NK-92 (cell line): Measurements from ENCODE around the gene IWS1.
"Not testable (repeated sequence)": the region's sequence is repeated elsewhere in the genome, so short reads cannot be mapped to it uniquely, and the experiment has no call there.

ENCODE experiments used
- DNase-seq: peaks from one replicate; lab custom pipeline; 2025; ENCODE audit not compliant: unreplicated experiment; lab: John Stamatoyannopoulos, UW

IWS1 gene

DNA sequence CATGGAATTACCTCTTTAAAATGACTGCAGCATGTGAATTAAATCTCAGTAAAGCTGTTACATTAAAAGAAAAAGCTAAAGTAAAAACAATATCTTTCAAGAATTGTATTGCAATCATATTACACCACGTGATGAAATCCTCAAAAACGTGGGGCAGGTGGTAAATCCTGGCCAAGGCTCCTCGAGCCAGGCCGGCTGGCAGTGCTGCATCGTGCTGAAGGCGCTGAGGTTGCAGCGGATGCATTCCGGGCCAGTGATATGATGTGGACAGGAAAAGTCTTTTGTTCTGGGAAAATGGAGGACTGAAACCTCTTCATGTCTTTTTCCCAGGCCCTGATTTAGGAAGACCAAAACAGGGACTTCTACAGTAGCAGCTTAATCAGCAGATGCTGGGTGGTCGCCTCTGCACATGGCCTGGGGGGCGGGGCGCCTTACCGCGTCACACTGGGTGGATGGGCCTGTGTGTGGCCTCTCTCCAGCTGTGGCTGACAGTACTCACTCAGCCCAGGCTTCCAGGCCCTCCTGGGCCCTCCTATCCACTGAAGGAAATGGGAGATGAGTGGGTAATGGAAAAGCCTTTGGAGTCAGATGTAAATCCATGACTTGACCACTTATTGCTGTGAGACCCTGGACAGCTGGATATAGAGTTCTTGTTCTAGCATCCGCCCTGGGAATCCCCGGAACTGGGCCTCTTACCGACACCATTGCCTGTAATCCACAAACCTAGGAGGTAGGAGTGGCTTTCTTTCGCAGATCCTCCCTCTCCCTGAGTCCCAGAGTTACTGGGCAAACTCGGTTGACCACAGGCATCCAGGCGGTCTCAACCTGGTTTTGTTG, 62.9 kb downstream of the IWS1 start:
- no peak for DNase-seq

DNA sequence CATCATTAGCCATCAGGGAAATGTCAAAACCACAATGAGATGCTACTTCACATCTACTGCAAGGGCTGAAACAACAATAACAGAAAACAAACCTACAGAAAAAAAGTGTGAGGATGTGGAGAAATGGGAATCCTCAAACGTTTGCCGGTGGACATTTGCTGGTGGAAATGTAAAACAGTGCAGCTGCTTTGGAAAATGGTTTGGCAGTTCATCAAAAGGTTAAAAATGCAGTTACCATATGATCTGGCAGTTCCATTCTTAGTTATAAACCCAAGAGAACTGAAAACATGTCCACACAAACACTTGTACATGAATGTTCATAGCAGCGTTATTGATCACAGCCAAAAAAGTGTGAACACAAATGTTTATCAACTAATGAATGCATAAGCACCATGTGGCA, 63.8 kb downstream of the IWS1 start:
- DNase-seq = no peak

DNA sequence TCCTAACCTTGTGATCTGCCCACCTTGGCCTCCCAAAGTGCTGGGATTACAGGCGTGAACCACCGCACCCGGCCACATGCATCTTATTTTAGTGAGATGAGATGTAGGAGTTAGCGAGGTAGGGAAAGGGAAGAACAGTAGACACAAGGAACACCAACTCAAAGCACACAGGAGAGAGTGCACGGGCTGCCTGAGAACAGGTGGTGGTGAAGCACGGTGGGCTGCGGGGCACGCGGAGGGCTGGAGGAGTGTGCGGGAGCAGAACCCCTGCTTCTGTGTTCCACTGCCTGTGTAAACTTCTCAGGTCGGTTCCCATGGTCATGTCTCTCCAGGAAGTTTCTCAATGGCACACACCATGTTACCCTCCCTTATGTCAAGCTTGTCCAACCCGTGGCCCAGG, 69.3 kb downstream of the IWS1 start:
- DNase-seq = no peak

DNA sequence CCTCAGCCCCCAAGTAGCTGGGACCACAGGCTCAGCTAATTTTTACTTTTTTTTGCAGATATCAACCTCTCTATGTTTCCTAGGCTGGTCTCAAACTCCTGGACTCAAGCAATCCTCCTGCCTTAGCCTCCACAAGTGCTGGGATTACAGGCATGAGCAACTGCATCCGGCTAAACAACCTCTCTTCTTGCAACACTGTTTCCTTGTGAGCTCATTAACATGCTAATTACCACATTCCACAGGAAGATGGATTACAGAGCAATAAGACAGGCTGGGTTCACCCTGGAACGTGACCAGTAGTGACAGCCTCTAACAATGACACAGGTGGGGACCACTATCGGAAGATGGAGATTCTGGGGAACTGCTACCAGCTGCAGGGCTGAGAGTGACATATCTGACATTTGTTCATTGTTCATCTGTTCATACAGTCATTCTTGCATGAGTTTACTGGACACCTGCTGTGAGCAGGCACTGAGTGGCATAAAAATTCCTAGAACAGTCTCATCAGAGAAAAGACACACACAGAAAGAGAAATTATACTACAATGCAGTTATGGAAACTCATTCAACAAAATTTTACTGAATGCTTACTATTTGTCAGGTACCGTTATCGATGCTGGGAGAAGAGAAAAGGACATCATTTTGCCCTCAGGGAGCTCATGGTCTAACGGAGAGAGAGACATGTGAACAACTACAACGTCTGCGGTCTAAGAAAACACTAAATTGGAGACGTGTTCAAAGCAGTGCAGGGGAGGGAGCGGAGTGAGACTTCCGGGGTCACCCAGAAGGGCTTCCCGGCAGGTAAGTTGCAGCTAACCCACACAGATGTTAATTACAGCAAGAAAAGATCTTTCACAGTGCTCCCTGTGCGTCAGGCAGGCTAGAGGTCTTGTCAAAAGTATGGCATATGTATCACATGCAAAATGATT, 70.5 kb downstream of the IWS1 start:
- no peak for DNase-seq

DNA sequence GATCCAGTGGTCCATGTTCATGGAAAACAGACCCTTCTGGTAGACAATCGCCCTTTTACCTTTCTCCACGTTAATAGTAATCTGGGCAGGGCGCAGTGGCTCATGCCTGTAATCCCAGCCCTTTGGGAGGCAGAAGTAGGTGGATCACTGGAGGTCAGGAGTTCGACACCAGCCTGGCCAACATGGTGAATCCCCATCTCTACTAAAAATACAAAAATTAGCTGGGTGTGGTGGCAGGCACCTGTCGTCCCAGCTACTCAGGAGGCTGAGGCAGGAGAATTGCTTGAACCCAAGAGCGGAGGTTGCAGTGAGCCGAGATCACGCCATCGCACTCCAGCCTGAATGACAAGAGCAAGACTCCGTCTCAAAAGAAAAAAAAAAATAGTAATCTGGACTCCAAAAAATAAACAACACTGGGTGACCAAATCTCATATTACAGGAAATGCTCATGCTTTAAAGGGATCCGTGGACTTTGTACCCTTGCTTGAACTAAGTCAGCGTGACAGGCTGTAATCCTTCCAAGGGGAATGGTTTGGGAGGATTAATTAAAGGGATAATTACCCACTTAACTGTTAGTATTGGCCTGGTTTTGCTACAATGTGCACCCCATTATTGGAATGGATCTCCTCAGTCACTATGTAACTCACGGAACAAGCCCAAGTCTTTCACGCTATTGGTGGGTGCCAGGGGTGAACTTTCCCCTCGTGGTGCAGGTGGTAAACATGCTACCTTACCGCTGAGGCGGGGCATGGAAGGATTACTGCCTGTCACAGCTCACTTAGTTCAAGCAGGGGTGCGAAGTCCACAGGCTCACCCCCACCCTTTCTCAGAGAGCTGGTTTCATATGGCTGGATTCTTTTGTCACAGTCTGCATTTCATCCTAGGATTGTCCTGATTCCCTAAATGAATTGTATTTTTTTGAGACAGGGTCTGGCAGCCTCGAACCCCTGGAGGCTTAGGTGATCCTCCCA, 71.4 kb downstream of the IWS1 start:
- no peak for DNase-seq

DNA sequence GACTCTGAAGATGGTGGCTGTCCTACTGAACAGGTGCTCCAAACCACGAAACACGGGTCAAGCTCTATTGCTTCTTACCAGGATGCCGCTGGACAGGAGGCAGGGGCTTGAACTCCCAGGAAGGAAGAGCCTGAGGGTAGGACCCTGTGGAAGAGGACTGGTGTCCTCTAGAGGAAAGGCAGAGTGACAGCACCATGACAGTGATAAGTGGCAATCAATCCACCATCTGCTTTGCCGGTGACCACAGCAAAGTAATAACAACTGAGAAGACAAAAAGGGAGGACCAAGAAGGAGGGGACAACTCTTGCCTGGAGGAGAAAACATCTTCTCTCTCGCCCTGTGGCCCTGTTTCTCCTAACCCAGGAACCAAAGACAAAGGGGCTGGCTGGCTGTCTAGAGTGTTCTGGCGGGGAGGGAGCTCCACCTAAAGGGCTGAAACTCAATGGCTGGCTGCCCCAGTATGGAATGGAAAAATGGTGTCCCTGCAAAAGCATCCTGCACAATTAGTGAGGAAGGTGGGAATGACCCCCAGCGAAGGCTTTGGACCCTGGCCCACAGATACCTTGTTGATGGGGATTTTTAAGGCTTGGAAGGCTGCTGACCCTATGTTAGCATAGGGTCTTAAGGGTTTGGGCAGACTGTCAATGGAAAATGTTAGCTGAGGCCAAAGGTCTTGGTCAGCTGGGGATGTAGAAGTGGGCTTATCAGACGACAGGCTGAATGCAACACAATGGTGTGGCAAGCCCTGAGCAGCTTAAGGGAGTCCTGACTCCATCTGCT, 72.7 kb downstream of the IWS1 start:
- no peak for DNase-seq

DNA sequence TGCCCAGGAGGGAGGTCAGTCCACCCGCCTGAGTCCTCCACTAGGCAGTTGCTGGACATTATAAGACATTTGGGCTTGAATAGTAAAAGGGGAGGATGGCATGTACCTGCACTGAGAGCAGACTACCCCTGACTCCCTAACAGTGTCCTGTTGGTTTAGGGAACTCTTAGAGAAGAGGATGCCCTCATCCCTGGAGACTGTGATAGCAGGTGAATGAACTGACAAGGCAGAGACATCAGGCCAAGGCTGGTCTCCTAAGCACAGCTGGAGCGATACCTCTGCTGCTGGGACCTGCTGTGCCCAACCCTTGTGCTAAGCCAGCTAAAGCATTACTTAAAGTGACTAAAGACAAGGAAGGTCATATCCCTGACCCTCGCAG, 73.3 kb downstream of the IWS1 start:
- no peak for DNase-seq

DNA sequence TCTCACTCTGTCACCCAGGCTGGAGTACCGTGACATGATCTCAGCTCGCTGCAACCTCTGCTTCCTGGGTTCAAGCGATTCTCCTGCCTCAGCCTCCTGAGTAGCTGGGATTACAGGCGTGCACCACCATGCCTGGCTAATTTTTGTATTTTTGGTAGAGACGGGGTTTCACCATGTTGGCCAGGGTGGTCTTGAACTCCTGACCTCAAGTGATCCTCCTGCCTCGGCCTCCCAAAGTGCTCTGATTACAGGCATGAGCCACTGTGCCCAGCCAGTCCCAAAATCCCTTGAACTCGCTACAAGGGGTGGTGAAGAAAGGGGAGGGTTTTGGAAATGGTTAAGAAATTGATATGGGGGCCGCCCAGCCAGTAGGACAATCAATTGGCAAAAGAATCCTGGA, 73.9 kb downstream of the IWS1 start:
- DNase-seq = not testable (repeated sequence)

DNA sequence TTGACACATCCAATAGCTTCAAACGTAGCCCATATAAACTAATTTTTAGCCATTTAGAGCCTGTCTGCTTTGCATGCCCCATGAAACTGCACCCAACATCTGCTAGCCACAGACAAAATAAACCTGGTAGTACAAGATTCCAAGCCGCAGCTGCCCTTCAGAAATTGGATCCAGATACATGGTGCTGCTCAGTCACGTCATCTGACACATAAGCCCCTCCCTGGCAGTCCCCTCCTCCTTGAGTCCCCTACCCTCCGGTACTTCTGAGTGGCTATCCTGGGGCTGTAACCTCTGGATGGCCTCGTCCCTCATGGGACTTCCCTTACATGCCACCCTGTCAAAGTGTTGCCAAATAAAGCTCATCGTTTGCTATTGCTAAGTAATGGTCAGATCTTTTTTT, 74.3 kb downstream of the IWS1 start:
- no peak for DNase-seq

DNA sequence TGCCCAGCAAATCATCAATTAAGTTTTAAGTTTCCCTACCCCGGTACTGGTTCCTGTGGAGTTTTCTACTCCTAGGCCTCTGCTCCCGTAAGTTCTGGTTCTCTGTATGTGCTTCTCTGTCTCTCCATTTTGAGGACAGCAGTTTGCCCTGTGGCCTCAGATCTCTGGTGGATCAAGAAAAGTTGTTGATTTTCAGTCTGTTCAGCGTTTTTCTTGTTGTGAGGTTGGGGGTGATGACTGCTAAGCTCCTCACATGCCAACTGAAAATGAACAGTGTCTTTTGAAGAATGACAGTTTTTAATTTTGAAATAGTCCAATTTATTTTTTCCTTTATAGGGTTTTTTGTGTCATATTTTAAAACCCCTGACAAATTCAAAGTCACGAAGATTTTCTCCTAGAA, 76.4 kb downstream of the IWS1 start:
- DNase-seq = no peak

DNA sequence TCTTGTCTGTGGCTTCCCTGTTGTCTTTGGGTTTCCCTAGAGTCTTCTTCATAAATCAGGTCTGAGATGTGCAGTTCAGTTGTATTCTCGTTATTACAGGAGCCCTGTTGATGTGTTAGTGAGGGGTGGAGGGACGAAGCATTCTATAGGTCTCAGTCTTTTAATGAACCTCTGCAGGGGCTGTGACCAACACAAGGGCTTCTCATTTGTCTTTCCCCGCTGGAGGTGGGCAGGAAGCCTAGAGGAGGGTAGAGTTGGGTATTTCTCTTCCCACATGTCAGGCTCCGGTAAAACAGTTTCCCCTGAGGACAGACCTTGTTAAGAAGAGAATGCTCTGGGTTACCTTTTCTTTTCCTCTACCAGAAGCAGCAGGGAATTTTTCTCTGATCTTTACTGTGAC, 76.9 kb downstream of the IWS1 start:
- DNase-seq = no peak

DNA sequence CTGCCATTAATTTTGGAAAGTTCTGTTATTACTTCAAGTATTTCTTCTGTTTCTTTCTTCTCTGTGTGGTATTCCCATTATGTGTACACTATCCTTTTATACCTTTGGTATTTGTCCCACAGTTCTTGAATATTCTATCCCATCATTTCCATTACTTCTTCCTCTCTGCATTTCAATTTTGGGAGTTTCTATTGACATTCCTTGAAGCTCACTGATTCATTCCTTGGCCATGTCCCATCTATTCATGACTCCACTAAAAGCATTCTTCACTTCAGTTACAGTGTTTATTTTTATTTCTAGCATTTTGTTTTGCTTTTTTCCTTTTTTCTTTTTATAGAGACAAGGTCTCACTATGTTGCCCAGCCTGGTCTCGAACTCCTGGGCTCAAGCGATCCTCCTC, 77.8 kb downstream of the IWS1 start:
- no peak for DNase-seq

DNA sequence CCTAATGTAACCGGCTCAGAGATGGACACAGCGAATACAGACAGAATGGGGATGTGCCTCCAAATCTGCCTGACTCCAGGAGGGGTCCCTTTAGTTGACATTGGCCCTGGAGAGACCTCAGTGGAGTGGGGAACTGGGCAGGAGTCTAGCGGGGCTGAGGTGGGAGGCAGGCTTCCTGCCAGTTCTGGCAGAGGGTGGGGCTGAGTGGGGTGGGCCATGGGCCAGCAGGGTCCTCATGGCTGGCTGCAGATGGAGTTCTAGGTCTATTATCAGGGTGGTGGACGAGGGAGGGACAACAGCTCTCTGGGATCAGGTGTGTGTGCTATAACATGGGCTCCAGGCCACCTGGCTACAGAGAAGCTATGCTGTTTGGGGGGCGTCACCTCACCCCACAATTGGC, 86.9 kb downstream of the IWS1 start:
- DNase-seq = no peak

DNA sequence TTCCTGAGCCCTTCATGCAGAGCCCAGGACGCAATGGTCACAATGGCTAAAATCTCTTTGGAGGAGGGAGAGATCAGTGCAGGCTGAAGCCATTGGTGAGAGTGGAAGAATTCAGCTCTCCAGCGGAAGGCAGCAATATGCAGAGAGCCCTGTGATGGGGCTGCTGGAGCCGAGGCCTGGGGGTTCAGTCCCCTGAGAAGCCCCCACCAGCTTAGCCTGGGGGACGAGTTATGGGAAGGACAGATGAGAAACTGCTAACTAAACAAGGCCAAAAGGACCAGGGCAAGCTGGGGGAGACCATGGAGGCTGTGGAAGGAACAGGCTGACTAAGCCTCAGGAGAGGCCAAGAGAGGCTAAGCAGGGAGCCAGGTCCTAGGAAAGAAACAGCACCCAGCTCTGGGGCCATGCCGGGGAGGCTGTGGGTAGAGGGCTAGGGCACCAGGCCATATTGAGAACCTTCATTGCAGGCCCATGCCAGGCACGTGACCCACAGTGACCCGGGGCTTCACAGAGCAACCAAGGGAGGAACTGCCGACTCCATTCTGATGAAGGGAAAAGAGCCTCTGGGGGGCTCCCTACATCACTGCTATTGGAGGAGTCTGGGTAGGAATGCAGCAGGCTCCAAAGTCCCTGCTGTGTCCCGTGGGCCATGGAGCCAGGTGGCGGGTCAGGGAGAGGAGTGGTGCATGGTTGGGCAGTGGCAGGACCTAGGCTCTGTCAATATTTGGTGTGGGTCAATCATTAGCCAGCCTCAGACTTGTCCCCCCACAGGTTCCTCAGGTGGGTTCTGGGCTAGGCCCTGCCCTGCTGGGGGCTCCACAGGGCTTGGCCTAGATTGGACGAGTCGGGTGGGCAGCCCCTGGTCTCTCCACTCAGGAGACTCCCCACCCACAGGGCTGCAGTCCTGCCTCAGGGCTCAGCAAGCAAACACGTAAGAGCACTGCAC, 88.2 kb downstream of the IWS1 start:
- no peak for DNase-seq

DNA sequence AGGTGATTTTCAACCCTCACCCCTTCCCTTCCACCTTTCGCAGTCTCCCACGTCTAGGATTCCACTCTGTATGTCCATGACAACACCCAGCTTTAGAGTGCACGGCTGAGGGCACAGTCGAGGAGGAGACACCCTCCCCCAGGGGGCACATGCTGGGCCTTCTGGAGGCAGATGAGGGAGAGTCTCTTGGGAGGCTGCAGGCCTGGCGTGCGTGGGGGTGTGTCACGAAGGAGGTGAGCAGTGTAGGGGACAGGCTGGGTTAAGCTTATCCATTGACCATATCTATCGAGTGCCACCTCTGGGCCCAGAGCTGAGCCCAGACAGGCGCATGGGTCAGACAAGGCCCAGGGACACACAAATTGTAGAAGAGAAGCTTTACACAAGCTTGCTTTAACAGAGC, 89.2 kb downstream of the IWS1 start:
- DNase-seq = no peak

DNA sequence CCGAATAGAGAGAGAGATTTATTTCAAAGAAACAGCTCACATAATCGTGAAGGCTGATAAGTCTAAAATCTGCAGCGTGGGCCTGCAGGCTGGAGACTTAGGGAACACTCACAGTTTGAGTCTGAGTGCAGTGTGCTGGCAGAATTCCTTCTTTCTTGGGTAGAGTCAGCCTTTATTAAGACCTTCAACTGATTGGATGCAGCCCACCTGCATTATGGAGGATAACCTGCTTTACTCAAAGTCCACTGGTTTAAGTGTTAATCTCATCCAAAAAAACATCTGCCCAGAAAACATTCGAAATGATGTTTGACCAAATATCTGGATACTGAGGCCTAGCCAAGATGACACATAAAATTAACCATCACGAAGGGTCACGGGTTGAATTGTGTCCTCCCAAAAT, 91.8 kb downstream of the IWS1 start:
- no peak for DNase-seq

DNA sequence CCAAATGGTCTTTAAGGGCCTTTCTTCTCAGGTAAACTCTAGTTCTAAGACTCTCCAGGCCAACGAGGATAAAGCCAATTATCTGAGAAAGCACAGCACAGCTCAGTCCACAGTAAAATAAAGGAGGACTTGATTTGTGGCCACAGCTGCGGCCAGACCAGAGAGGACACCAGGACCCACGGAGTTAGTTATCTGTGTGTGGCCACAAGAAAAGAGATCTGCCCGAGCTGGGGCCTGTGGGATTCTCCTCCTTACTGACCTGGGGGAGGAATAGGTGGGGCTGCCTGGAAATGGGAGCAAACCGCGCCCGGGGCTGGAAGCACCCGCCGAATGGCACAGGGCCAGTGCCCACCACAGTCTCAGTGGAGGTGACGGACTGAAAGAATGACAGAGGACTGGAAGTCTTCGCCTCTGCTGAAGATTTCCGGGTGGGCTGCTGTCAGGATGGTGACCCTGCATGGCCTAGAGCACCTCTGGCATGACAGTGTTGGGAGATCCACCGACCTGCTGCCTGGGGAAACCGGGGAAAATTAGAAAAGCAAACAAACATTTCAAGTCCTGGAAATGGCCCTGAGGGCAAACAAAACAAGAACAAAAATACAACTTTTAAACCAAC, 94.8 kb downstream of the IWS1 start:
- DNase-seq = no peak
